ENCODE measurements around the gene THPO. TPM values are rescaled to one million over a fixed set of nuclear protein-coding genes. Genes with fewer than 3 reads are reported as not detected.

Gene THPO
- total RNA-seq, 1 donor from 2014 or later, result not detected

GRCh38 chr3:184333190-184333589, 44.8 kb downstream of the THPO start:
- no peak for DNase-seq (ENCODE audit: low read depth)
- TF ChIP-seq, protein P1, sequence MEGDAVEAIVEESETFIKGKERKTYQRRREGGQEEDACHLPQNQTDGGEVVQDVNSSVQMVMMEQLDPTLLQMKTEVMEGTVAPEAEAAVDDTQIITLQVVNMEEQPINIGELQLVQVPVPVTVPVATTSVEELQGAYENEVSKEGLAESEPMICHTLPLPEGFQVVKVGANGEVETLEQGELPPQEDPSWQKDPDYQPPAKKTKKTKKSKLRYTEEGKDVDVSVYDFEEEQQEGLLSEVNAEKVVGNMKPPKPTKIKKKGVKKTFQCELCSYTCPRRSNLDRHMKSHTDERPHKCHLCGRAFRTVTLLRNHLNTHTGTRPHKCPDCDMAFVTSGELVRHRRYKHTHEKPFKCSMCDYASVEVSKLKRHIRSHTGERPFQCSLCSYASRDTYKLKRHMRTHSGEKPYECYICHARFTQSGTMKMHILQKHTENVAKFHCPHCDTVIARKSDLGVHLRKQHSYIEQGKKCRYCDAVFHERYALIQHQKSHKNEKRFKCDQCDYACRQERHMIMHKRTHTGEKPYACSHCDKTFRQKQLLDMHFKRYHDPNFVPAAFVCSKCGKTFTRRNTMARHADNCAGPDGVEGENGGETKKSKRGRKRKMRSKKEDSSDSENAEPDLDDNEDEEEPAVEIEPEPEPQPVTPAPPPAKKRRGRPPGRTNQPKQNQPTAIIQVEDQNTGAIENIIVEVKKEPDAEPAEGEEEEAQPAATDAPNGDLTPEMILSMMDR (conservative IDR thresholded peaks at IDR 0.05; ENCODE audit: low read depth, low read length), result no peak
- H3K4me3 ChIP-seq (ENCODE audit: low read depth, low read length), result no peak overlapping the region

DNA sequence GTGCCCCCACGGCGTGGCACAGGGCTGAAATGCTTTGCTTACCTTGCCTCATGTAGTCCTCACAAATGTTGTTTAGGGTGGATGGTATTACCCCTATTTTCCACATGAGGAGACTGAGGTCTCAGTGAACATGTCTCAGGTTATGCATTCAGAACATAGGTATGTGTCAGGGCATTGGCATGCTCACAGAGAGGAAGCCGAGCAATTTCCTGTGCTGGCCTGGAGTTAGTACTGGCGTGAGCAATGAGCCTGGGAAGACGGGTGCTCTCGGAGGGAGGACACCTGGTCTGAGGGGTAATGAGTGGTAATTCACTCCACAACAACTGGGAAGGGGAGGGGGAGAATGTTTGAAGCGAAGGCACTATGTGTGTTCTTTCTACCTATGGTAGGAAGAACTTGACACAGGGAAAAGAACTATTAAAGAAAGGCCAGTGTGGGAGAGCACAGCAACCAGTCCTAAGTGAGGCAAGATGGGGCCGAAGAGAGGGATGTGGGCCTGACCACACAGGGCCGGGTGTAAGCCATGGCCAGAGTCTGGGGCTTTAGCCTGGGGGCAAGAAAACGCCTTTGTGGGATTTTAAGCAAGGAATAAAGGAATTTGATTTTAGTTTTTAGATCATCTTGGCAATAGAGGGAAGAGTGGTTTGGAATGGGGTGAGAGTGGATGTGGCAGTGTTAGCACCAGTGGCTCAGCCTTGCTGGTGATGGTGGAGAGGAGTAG, 45.5 kb downstream of the THPO start:
- no peak overlapping the region for H3K4me3 ChIP-seq (ENCODE audit: low read depth, low read length)
- TF ChIP-seq, protein P1 (conservative IDR thresholded peaks at IDR 0.05; ENCODE audit: low read depth, low read length), result no peak
- peak; percentile 74 for DNase-seq (ENCODE audit: low read depth)

DNA sequence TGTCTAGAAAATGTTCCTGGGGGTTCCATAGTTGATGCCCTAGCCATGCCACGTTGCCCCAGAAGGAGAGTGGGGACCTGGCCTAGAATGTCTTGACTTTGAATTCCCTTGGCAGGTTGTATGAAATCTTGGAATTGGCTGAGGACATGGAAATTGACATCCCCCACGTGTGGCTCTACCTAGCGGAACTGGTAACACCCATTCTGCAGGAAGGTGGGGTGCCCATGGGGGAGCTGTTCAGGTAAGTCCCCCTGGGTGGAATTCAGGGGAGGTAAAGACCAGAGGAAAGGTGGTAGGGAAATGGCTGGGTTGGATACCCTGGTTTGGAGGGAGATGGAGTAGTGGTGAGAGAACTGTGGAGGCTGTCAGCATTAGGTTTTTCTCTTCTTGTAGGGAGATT, 49.5 kb downstream of the THPO start:
- TF ChIP-seq, protein P1 (conservative IDR thresholded peaks at IDR 0.05; ENCODE audit: low read depth, low read length), result no peak
- H3K4me3 ChIP-seq (ENCODE audit: low read depth, low read length), result no peak overlapping the region
- no peak for DNase-seq (ENCODE audit: low read depth)

DNA sequence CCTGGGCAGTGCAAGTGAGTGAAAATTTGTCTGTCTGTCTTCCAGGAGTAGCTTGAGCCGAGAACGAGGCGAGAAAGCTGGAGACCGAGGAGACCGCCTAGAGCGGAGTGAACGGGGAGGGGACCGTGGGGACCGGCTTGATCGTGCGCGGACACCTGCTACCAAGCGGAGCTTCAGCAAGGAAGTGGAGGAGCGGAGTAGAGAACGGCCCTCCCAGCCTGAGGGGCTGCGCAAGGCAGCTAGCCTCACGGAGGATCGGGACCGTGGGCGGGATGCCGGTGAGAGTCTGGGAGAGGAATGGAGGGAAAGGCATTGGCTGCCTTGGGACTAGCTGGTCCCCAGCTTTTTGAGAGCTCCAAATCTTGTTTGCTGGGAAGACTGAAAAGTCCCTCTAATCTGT, 50.8 kb downstream of the THPO start:
- DNase-seq (ENCODE audit: low read depth), result no peak
- TF ChIP-seq, protein P1 (conservative IDR thresholded peaks at IDR 0.05; ENCODE audit: low read depth, low read length), result no peak
- no peak overlapping the region for H3K4me3 ChIP-seq (ENCODE audit: low read depth, low read length)

DNA sequence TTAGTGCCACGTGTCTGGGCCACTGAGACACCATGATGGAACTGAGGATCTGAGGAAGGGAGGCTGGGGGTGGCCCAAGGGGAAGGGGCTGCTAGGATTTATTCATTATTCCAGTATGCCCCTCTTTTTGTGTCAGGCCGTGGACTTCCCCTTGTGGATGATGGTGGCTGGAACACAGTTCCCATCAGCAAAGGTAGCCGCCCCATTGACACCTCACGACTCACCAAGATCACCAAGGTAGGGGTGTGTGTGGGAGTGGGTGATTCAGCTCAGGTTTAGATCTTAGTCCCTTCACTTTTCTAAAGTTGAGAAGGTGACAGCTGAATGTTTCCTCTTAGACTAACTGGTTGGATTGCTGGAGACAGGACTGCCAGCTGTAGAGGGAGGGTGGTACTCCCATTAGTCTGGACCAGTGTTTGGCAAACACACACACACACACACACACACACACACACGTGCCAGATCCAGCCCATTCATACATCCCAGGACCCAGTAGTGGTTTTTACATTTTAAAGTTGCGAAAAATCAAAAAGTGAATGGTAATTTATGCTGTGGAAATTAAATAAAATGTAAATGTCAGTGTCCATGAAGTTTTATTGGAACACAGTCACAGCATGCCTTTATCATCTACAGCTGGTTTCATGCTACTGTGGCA, 52.2 kb downstream of the THPO start:
- no peak for DNase-seq (ENCODE audit: low read depth)
- TF ChIP-seq, protein P1 (conservative IDR thresholded peaks at IDR 0.05; ENCODE audit: low read depth, low read length), result no peak
- no peak overlapping the region for H3K4me3 ChIP-seq (ENCODE audit: low read depth, low read length)

DNA sequence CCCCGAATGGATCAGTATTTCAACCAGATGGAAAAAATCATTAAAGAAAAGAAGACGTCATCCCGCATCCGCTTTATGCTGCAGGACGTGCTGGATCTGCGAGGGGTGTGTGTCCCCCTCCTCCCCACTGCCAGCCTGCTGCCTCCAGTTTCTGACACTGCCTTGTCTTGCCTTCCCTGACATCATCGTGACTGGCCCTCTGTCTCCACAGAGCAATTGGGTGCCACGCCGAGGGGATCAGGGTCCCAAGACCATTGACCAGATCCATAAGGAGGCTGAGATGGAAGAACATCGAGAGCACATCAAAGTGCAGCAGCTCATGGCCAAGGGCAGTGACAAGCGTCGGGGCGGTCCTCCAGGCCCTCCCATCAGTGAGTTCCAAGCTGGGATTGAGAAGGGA, 52.7 kb downstream of the THPO start:
- DNase-seq (ENCODE audit: low read depth), result no peak
- TF ChIP-seq, protein P1 (conservative IDR thresholded peaks at IDR 0.05; ENCODE audit: low read depth, low read length), result no peak
- no peak overlapping the region for H3K4me3 ChIP-seq (ENCODE audit: low read depth, low read length)

- TF ChIP-seq, protein P1 (conservative IDR thresholded peaks at IDR 0.05; ENCODE audit: low read depth, low read length), result no peak
- no peak overlapping the region for H3K4me3 ChIP-seq (ENCODE audit: low read depth, low read length)
- DNase-seq (ENCODE audit: low read depth), result no peak
Measured at GRCh38 chr3:184323696-184324095, 54.3 kb downstream of the THPO start.

All from epithelial cell of proximal tubule (primary cell).